A549 (cell line): ENCODE data around the gene SETD4.

Source experiments
- BHLHE40 ChIP-seq: IDR thresholded peaks from 2 replicates; pipeline ENCODE4 v1.6.1; 2012; ENCODE audit warnings: low read depth, low read length, inconsistent platforms
- KDM5A ChIP-seq: fragments of 200-600 bp; sonication (generic); IDR thresholded peaks from 2 replicates; pipeline ENCODE4 v1.6.1; 2016; ENCODE audit warnings: antibody characterized with exemption, mild to moderate bottlenecking
- MAFK ChIP-seq: fragments of 450-650 bp; IDR thresholded peaks from 2 replicates; pipeline ENCODE4 v1.6.1; 2014; ENCODE audit not compliant: partially characterized antibody
- POLR2A ChIP-seq: IDR thresholded peaks from 2 replicates; pipeline ENCODE4 v1.6.1; 2012; ENCODE audit warnings: mild to moderate bottlenecking, low read length
- POLR2AphosphoS2 ChIP-seq: conservative IDR thresholded peaks from 2 replicates; pipeline ENCODE4 v1.6.1; 2012; ENCODE audit warnings: low read length, improper control_type of control experiment, inconsistent platforms
- RAD21 ChIP-seq, 2 experiments: fragments of >200 bp in 1 of 2; sonication (Bioruptor Twin) in 1 of 2; formaldehyde crosslinking in 1 of 2; IDR thresholded peaks in 1 of 2; conservative IDR thresholded peaks in 1 of 2; 2 replicates in 1 of 2; 3 replicates in 1 of 2; pipeline ENCODE4 v1.6.1; 2012 to 2018; ENCODE audit warnings: inconsistent platforms in 1 of 2
- SREBF2 ChIP-seq: fragments of 450-650 bp; IDR thresholded peaks from 2 replicates; pipeline ENCODE4 v1.6.1; 2014; ENCODE audit warnings: mild to moderate bottlenecking, moderate library complexity
- ZFP36 ChIP-seq: fragments of 450-650 bp; IDR thresholded peaks from 2 replicates; pipeline ENCODE4 v1.6.1; 2014; ENCODE audit warnings: borderline replicate concordance; ENCODE audit not compliant: partially characterized antibody
- TF ChIP-seq, protein P1 (sequence below): IDR thresholded peaks from 2 replicates; pipeline ENCODE4 v1.6.1; 2012
- TF ChIP-seq, protein P2 (sequence below): fragments of 150-350 bp; IDR thresholded peaks from 2 replicates; pipeline ENCODE4 v1.6.1; 2014; ENCODE audit warnings: low read depth, mild to moderate bottlenecking, low read length
- TF ChIP-seq, protein P3 (sequence below): fragments of >200 bp; sonication (Bioruptor Twin); formaldehyde crosslinking; IDR thresholded peaks from 3 replicates; pipeline ENCODE4 v1.5.1; 2016
- TF ChIP-seq, protein P4 (sequence below): fragments of 450-650 bp; IDR thresholded peaks from 2 replicates; pipeline ENCODE4 v1.6.1; 2014; ENCODE audit warnings: antibody characterized with exemption

DNA sequence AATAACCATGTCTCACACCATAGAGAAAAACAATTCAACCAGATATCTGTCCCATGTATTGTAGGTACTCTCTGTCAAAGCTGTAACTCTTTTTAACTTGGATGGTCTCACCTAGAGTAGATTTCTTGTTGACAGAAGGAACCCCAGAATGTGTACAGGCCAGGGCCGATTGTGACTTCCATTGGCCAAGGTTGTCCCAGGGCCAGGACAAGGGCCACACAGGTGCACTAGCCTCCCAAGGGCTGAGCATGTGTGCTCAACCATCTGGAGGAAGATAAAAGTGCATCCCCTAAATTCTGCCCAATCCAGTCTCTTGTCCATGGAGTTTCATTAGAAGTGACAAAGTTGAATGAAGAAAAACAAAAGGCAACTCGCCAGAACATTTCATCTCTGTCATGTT lies 51.8 kb downstream of the SETD4 start:
- no peak for TF ChIP-seq POLR2A
- no peak for TF ChIP-seq RAD21 (conservative IDR thresholded peaks at IDR 0.05 in 1 of 2, IDR thresholded peaks at IDR 0.05 in 1 of 2)
- TF ChIP-seq, protein P1, sequence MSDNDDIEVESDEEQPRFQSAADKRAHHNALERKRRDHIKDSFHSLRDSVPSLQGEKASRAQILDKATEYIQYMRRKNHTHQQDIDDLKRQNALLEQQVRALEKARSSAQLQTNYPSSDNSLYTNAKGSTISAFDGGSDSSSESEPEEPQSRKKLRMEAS = no peak
- TF ChIP-seq, protein P2, sequence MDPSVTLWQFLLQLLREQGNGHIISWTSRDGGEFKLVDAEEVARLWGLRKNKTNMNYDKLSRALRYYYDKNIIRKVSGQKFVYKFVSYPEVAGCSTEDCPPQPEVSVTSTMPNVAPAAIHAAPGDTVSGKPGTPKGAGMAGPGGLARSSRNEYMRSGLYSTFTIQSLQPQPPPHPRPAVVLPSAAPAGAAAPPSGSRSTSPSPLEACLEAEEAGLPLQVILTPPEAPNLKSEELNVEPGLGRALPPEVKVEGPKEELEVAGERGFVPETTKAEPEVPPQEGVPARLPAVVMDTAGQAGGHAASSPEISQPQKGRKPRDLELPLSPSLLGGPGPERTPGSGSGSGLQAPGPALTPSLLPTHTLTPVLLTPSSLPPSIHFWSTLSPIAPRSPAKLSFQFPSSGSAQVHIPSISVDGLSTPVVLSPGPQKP = no peak
- TF ChIP-seq, protein P3, sequence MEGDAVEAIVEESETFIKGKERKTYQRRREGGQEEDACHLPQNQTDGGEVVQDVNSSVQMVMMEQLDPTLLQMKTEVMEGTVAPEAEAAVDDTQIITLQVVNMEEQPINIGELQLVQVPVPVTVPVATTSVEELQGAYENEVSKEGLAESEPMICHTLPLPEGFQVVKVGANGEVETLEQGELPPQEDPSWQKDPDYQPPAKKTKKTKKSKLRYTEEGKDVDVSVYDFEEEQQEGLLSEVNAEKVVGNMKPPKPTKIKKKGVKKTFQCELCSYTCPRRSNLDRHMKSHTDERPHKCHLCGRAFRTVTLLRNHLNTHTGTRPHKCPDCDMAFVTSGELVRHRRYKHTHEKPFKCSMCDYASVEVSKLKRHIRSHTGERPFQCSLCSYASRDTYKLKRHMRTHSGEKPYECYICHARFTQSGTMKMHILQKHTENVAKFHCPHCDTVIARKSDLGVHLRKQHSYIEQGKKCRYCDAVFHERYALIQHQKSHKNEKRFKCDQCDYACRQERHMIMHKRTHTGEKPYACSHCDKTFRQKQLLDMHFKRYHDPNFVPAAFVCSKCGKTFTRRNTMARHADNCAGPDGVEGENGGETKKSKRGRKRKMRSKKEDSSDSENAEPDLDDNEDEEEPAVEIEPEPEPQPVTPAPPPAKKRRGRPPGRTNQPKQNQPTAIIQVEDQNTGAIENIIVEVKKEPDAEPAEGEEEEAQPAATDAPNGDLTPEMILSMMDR = no peak
- TF ChIP-seq KDM5A = no peak
- TF ChIP-seq ZFP36 = no peak
- TF ChIP-seq BHLHE40 = no peak
- TF ChIP-seq SREBF2 = no peak
- no peak for TF ChIP-seq POLR2AphosphoS2
- no peak for TF ChIP-seq MAFK
- TF ChIP-seq, protein P4, sequence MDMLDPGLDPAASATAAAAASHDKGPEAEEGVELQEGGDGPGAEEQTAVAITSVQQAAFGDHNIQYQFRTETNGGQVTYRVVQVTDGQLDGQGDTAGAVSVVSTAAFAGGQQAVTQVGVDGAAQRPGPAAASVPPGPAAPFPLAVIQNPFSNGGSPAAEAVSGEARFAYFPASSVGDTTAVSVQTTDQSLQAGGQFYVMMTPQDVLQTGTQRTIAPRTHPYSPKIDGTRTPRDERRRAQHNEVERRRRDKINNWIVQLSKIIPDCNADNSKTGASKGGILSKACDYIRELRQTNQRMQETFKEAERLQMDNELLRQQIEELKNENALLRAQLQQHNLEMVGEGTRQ = no peak
